HUES64 (cell line): ENCODE measurements around the gene SOWAHB.
"Not testable (repeated sequence)": the region's sequence is repeated elsewhere in the genome, so short reads cannot be mapped to it uniquely, and the experiment has no call there.

Experiments used
- H3K27ac ChIP-seq: 2 replicates; pipeline ENCODE4 v1.7.0; 2013; ENCODE audit warnings: low read depth, low read length, inconsistent platforms
- H3K27me3 ChIP-seq: 2 replicates; pipeline ENCODE4 v1.6.1; 2013; ENCODE audit warnings: mild to moderate bottlenecking, low read length; ENCODE audit not compliant: insufficient read depth
- H3K36me3 ChIP-seq: 2 replicates; pipeline ENCODE4 v1.6.1; 2013; ENCODE audit warnings: mild to moderate bottlenecking, low read length; ENCODE audit not compliant: insufficient read depth
- H3K4me1 ChIP-seq: 2 replicates; pipeline ENCODE4 v1.6.1; 2013; ENCODE audit warnings: mild to moderate bottlenecking, low read length, moderate library complexity; ENCODE audit not compliant: insufficient read depth
- H3K4me3 ChIP-seq: 2 replicates; pipeline ENCODE4 v1.5.1; 2013; ENCODE audit warnings: mild to moderate bottlenecking, low read length, moderate library complexity
- H3K9ac ChIP-seq: 2 replicates; pipeline ENCODE4 v1.6.1; 2013; ENCODE audit warnings: mild to moderate bottlenecking, low read depth, low read length
- H3K9me3 ChIP-seq: 2 replicates; pipeline ENCODE4 v1.6.1; 2013; ENCODE audit warnings: low read depth, low read length; ENCODE audit not compliant: insufficient read depth
- WGBS: fragments of 150-250, 120-280 bp; methylation state at CpG from one replicate; pipeline ENCODE4 v1.1.7; 2013; ENCODE audit warnings: missing lambda C conversion rate; 5-methylcytosine and 5-hydroxymethylcytosine counted together

Gene SOWAHB

GRCh38 chr4:76894537-76895255 lies 3.2 kb downstream of the SOWAHB start:
- H3K27ac ChIP-seq: no peak overlapping the region
- no peaks in the 10 kb centered on the region for H3K36me3 ChIP-seq
- peaks cover 5% of the 10 kb centered on the region for H3K4me1 ChIP-seq
- no peak overlapping the region for H3K4me3 ChIP-seq
- H3K9ac ChIP-seq: no peak overlapping the region
- WGBS: 95% methylated on average over 6 of the region's 6 CpGs
- no peaks in the 10 kb centered on the region for H3K9me3 ChIP-seq
- peaks cover 76% of the 10 kb centered on the region for H3K27me3 ChIP-seq

GRCh38 chr4:76892601-76893000 lies 5.3 kb downstream of the SOWAHB start:
- WGBS: 94% methylated on average over 3 of the region's 3 CpGs
- Histone ChIP-seq H3K27ac (no peak overlapping the region), H3K9ac (no peak overlapping the region), H3K36me3 (no peaks in the 10 kb centered on the region), H3K9me3 (no peaks in the 10 kb centered on the region), H3K4me3 (no peak overlapping the region), H3K27me3 (peaks cover 55% of the 10 kb centered on the region), H3K4me1 (no peaks in the 10 kb centered on the region)

- Histone ChIP-seq H3K9me3 (no peaks in the 10 kb centered on the region), H3K4me3 (no peak overlapping the region), H3K4me1 (no peaks in the 10 kb centered on the region), H3K9ac (no peak overlapping the region), H3K27ac (no peak overlapping the region), H3K27me3 (peaks cover 49% of the 10 kb centered on the region), H3K36me3 (no peaks in the 10 kb centered on the region)
- 52% methylated on average over 1 of the region's 1 CpG for WGBS
Measured at GRCh38 chr4:76892001-76892400, 5.9 kb downstream of the SOWAHB start.

- Histone ChIP-seq H3K36me3 (no peaks in the 10 kb centered on the region), H3K4me1 (no peaks in the 10 kb centered on the region), H3K9ac (no peak overlapping the region), H3K4me3 (no peak overlapping the region), H3K9me3 (no peaks in the 10 kb centered on the region), H3K27ac (no peak overlapping the region), H3K27me3 (peaks cover 7% of the 10 kb centered on the region; the same call in 1 of the 2 replicates)
- 96% methylated on average over 7 of the region's 7 CpGs for WGBS
Measured at GRCh38 chr4:76886848-76887441, 11.0 kb downstream of the SOWAHB start.

GRCh38 chr4:76886214-76886613 lies 11.7 kb downstream of the SOWAHB start:
- Histone ChIP-seq H3K36me3 (no peaks in the 10 kb centered on the region), H3K27me3 (peaks cover 4% of the 10 kb centered on the region; the same call in 1 of the 2 replicates), H3K4me1 (peaks cover 2% of the 10 kb centered on the region; the same call in 1 of the 2 replicates), H3K27ac (no peak overlapping the region), H3K9me3 (no peaks in the 10 kb centered on the region), H3K4me3 (no peak overlapping the region), H3K9ac (no peak overlapping the region)
- 93% methylated on average over 5 of the region's 5 CpGs for WGBS

- H3K4me3 ChIP-seq: no peak overlapping the region
- peaks cover 7% of the 10 kb centered on the region for H3K4me1 ChIP-seq
- WGBS: 89% methylated on average over 8 of the region's 8 CpGs
- no peak overlapping the region for H3K9ac ChIP-seq
- H3K9me3 ChIP-seq: no peaks in the 10 kb centered on the region
- H3K27me3 ChIP-seq: 0 out of 2 replicates have a peak, but pooled peaks cover 4% of the 10 kb centered on the region
- H3K27ac ChIP-seq: no peak overlapping the region
- no peaks in the 10 kb centered on the region for H3K36me3 ChIP-seq
Measured at GRCh38 chr4:76883147-76883546, 14.8 kb downstream of the SOWAHB start.

- no peak overlapping the region for H3K4me3 ChIP-seq
- H3K36me3 ChIP-seq: no peaks in the 10 kb centered on the region
- no peak overlapping the region for H3K27ac ChIP-seq
- H3K27me3 ChIP-seq: 0 out of 2 replicates have a peak, but pooled peaks cover 4% of the 10 kb centered on the region
- WGBS: 88% methylated on average over 2 of the region's 2 CpGs
- no peaks in the 10 kb centered on the region for H3K9me3 ChIP-seq
- H3K4me1 ChIP-seq: peaks cover 7% of the 10 kb centered on the region
- H3K9ac ChIP-seq: no peak overlapping the region
Measured at GRCh38 chr4:76882630-76883029, 15.3 kb downstream of the SOWAHB start.

- no peak overlapping the region for H3K4me3 ChIP-seq
- H3K4me1 ChIP-seq: peaks cover 7% of the 10 kb centered on the region
- 73% methylated on average over 1 of the region's 1 CpG for WGBS
- no peaks in the 10 kb centered on the region for H3K9me3 ChIP-seq
- H3K36me3 ChIP-seq: no peaks in the 10 kb centered on the region
- H3K27ac ChIP-seq: no peak overlapping the region
- H3K9ac ChIP-seq: no peak overlapping the region
- H3K27me3 ChIP-seq: 0 out of 2 replicates have a peak, but pooled peaks cover 4% of the 10 kb centered on the region
Measured at GRCh38 chr4:76881375-76881774, 16.6 kb downstream of the SOWAHB start.

GRCh38 chr4:76879731-76880364 lies 18.1 kb downstream of the SOWAHB start:
- H3K4me3 ChIP-seq: no peak overlapping the region
- no peak overlapping the region for H3K9ac ChIP-seq
- H3K9me3 ChIP-seq: no peaks in the 10 kb centered on the region
- no peak overlapping the region for H3K27ac ChIP-seq
- peaks cover 4% of the 10 kb centered on the region; the same call in 1 of the 2 replicates for H3K27me3 ChIP-seq
- WGBS: 92% methylated on average over 3 of the region's 3 CpGs
- H3K36me3 ChIP-seq: no peaks in the 10 kb centered on the region
- peaks cover 7% of the 10 kb centered on the region for H3K4me1 ChIP-seq

- H3K27me3 ChIP-seq, H3K4me1 ChIP-seq, H3K36me3 ChIP-seq, H3K27ac ChIP-seq, H3K9me3 ChIP-seq, H3K9ac ChIP-seq, H3K4me3 ChIP-seq: not testable (repeated sequence)
- WGBS: 67% methylated on average over 3 of the region's 3 CpGs
Measured at GRCh38 chr4:76878641-76879165, 19.2 kb downstream of the SOWAHB start.

GRCh38 chr4:76874176-76874575 lies 23.8 kb downstream of the SOWAHB start:
- Histone ChIP-seq H3K36me3 (no peaks in the 10 kb centered on the region), H3K9me3 (no peaks in the 10 kb centered on the region), H3K4me3 (no peak overlapping the region), H3K9ac (no peak overlapping the region), H3K4me1 (peaks cover 5% of the 10 kb centered on the region; the same call in 1 of the 2 replicates), H3K27ac (no peak overlapping the region), H3K27me3 (no peaks in the 10 kb centered on the region; the same call in 1 of the 2 replicates)
- 95% methylated on average over 3 of the region's 4 CpGs for WGBS
